Fibroblast of skin of back (primary cell): ENCODE results near the gene ITPK1.
A peak's percentile ranks its signal among the peaks of the same experiment; 100 is the strongest.

Experiments used
- DNase-seq: peaks from one replicate; pipeline ENCODE4 v3.0.0-alpha.2; 2013

Gene ITPK1

GRCh38 chr14:93040443-93040842 is 75.3 kb downstream of the ITPK1 start:
- no peak for DNase-seq

GRCh38 chr14:93039649-93040315 is 75.9 kb downstream of the ITPK1 start:
- DNase-seq = no peak

DNA sequence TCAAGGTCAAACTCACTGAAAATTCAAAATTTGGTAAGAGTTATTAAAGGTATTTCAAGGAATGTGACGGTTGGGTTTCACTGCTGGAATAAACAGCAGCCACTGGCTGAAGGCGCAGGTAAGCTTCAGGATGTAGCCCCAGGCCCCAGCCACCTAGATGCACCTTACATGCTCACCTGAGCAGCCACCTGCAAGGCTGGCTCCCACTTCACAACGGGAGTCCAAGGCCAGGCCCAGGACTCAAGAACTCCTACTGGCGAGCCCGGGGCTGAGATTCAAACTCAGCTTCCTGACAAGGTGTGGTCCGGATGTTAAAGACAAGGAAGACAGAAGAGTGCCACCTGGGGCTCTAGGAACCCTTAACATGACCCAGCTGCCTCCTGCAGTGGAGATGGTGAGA is 78.4 kb downstream of the ITPK1 start:
- no peak for DNase-seq

DNA sequence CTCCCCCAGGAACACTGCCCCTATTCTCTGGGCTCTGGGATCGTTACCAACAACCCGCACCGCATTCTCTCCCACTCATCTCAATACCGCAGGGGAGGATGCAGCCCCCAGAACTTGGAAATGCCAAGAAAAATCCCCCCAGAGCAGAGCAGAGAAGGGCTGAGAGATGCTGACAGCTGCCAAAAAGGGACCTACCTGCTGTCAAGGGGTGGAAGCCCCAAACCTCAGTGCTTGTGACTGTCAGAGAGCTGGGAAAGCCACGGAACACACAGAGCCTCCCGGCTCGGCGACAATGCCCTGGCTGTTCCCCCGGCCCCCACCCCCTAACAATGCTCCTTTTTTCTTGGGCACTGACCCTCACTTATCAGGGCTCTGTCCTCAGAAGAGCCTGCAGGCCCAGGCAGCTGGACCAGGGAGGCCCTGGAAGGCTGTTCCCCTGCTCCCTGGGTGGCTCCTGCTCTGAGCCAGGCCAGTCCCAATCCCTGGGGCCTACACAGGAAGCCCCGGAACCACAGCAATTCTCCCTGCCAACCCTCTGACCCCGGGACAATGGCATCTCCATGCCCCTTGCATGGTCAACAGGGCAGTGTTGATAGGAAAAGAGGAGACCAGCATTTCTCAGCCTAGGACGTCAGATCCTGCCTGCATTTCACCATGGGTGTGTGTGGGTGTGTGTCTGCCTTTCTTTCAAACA is 78.9 kb downstream of the ITPK1 start:
- no peak for DNase-seq

GRCh38 chr14:93035917-93036651 is 79.6 kb downstream of the ITPK1 start:
- peak; percentile 59 for DNase-seq

DNA sequence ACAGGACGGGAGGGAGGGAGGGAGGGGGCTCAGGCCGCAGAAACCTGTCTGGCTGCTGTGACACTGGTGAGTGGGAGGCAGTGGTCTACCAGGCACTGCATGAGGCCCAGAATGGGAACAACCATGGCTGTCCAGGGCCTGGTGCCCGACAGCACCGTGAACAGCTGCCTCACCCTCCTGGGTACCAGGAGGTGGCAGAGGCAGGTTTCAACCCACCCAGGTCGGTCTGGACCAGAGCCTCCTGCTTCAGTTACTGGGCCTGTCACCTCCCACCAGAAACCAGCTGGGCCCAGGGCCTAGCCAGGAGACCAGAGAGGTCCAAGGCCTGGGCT is 80.2 kb downstream of the ITPK1 start:
- no peak for DNase-seq

DNA sequence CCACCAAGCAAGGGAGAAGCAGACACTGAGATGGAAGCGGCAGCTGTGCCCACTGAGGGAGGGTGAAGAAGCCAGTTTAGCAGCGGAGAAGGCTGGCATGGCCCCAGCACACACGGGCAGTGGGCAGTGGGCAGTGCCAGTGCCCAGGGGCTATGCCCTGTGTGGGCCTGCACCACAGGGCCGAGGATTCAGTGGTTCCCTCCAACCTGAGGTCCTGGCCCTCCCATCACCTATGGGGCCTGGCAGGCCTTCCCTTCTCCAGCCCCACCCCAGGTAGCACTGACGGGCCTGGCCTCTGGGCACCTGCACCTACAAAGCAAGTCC is 81.1 kb downstream of the ITPK1 start:
- DNase-seq = no peak

DNA sequence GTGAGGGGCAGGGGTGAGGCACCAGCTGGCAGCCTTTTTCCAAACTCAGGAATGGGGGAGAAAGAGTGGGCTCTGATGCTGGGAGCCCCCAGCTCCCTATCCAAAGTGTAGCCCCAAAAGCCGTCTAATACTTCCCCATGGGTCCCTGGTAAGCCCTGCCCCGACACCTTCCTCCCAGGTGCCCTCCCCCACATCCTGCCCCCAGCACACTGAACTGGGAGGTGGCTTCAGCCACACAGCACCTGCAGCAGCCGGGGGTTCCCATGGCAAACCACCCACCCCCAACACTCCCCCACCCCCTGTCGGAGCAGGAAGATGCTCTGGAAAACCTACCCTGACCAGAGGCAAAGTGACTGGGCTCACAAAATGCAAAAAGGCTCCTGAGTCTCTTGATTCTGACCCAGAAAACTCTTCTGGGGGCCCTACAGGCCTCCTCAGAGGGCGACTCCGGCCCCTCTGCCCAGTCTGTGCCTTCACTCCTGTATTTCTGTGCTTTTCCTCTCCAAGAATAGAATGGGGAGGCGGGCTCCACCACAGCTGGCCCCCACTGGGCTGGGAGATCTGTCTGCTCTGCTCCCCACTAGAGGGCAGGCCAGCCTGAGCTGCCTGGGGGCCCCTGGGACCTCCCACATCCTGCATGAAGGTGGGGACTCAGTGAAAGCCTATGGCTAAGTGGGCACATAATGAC is 81.6 kb downstream of the ITPK1 start:
- no peak for DNase-seq

- DNase-seq = peak; percentile 30
Measured at GRCh38 chr14:93033084-93033982, 82.4 kb downstream of the ITPK1 start.

DNA sequence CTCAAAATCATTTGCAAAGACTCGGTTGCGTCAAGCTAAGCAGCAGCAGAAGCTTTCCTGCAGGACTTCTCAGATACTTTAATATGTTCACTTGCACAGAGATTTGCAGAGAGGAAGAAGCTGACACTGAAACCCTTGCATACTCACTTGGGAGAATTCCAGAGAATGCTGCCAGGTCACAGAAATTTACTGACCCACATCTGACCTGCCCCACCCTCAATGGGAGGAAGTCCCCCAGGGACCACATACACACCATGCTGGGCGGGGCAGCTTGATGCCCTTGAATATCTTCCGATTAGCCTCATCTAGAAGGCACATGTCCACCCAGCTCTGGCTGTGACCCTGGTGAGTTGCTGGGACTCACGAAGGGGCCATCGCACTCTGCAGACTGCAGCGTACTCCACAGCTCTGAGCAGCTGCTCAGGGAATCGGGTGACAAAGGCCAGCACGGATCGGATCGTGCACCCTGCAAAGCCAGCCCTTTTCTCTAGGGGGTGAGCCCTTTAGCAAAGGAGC is 83.2 kb downstream of the ITPK1 start:
- peak; percentile 58 for DNase-seq

DNA sequence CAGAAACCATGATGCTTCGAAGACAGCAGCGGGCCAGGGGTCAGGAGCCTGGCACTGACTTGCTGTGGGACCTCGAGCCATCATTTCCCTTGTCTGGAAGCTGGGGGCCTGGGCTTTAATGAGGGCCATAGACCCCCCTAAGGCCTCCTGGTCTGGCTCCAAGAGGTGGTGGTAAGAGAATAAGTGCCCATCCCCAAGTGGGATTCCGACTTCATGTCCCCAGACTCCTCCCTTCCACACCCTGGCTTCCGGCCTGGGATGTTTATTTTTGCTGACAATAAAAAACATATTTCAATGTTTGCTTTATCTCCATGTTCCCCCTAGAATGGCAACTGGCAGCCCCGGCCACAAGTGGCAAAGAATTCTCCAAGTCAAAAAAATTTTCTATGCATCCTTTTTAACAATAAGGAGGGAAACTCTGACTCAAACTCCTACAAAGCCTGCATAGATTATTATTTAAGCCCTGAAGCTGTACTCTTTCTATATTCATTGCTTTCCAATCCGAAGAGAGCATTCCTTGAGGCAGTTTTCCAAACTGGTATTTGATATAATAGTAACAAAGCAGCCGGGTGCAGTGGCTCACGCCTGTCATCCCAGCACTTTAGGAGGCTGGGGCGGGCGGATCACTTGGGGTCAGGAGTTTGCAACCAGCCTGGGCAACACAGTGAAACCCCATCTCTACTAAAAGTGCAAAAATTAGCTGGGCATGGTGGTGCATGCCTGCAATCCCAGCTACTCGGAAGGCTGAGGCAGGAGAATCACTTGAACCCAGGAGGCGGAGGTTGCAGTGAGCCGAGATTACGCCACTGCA is 84.0 kb downstream of the ITPK1 start:
- DNase-seq = no peak

GRCh38 chr14:93030761-93031160 is 85.0 kb downstream of the ITPK1 start:
- no peak for DNase-seq

GRCh38 chr14:93029911-93030508 is 85.7 kb downstream of the ITPK1 start:
- peak; percentile 70 for DNase-seq

DNA sequence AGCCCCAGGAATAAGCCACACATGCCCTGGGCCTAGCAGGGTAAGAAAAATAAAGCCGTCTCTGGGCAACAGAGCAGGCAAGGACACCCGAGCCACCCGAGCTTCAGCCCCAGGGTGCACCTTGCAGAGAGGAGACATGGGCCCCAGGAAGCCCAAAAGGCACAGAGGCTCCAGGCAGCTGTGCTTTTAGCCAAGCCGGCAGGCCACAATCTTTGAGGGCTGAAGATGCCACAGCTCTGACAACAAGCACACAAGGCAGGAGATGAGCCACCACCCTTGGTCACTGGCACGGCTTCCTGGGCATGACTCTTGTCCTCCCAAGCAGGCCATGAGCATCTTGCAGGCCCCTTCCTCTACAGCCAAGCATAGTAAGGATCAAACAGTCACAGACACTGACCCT is 86.3 kb downstream of the ITPK1 start:
- no peak for DNase-seq

DNA sequence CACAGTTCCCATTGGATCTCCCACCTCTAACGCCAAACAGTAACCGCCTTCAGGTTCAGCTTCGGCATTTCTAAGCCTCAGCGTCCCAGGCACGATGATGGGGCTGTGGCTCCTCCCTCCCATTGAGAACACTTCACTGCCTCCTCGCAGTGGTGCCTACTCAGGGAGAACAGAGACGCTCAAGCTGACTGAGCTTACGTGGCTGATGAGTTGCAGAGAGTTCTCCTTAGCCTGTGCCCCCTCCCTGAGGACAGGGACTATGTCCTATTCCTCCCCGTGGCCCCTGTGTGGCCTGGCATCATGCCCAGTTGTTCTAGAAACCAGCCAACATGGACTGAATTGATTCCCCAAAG is 87.0 kb downstream of the ITPK1 start:
- DNase-seq = no peak

GRCh38 chr14:93027810-93028723 is 87.7 kb downstream of the ITPK1 start:
- no peak for DNase-seq

DNA sequence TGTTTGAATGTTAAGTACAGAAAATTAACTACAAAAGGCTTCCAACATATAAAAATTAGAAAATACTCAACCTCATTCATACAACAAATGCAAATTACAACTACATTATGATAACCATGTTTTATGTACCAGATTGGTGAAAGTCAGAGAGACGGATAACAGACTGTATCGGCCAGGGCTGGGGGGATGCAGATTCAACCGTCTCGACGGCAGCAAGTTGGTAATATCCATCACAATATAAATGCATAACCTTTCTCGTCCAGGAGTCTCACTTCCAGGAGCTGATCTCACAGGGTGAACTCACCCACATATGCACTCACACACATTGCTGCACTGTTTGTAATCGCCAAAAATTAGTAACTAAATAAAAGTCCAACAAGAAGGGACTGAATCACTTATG is 89.4 kb downstream of the ITPK1 start:
- no peak for DNase-seq

- DNase-seq = no peak
Measured at GRCh38 chr14:93025055-93025454, 90.7 kb downstream of the ITPK1 start.

GRCh38 chr14:93024493-93024892 is 91.2 kb downstream of the ITPK1 start:
- no peak for DNase-seq
